K562 (cell line): ENCODE results near the gene ZNF331. TPM values are rescaled to one million over a fixed set of nuclear protein-coding genes. Genes with fewer than 3 reads are reported as not detected.

ENCODE experiments used
- ATAC-seq: fragments of 200-7000 bp; cut with Tn5 transposase; 3 replicates; pipeline ENCODE4 v1.9.1; 2020; ENCODE audit warnings: moderate library complexity
- BruUV-seq: library from RNA; stranded (reverse); fragments of 400-500 nt; replicated peaks from 2 replicates; lab custom pipeline; 2021; lab: Mats Ljungman, UMichigan
- CTCF ChIA-PET: fragments of 300-600 bp; formaldehyde crosslinking; extraction: SDS; loops from one replicate; lab custom pipeline; 2021; ENCODE audit warnings: low intra/inter-chr PET ratio; lab: Yijun Ruan, JAX
- POLR2A ChIA-PET: fragments of 300-600, 350-650 bp; sonication (Branson Sonifier 250); formaldehyde crosslinking; extraction: SDS; loops from one replicate; lab custom pipeline; 2021; ENCODE audit warnings: antibody characterized with exemption, inconsistent platforms; lab: Yijun Ruan, JAX
- DNase-seq, 4 experiments: peaks; one replicate each; pipeline versions ENCODE4 v3.0.0 to v3.0.0-alpha.2; 2011 to 2018; ENCODE audit warnings: low spot score in 3 of 4, mixed read lengths in 3 of 4; ENCODE audit errors: extremely low read depth in 1 of 4
- FAIRE-seq: peaks from 2 replicates; lab custom pipeline; 2011; peaks lifted over from hg19 to GRCh38; lab: Jason Lieb, UNC
- H2AFZ ChIP-seq: 2 replicates; pipeline ENCODE4 v1.6.0; 2011; ENCODE audit warnings: low read depth, low read length, control low read depth, inconsistent platforms
- H3K27ac ChIP-seq: fragments of 200-600 bp; 3 replicates; pipeline ENCODE4 v1.8.0; 2011; ENCODE audit warnings: low read depth, mild to moderate bottlenecking, control low read depth, inconsistent platforms, low read length, moderate library complexity, mixed read lengths; ENCODE audit errors: extremely low read depth
- H3K27me3 ChIP-seq, 2 experiments: fragments of 300-600 bp in 1 of 2; 2 replicates in 1 of 2; 3 replicates in 1 of 2; pipeline versions ENCODE4 v1.6.0 to v1.8.0; 2011; ENCODE audit warnings: inconsistent platforms in 2 of 2, low read length in 2 of 2, mild to moderate bottlenecking in 1 of 2, mixed read lengths in 1 of 2, moderate library complexity in 1 of 2; ENCODE audit not compliant: control insufficient read depth in 2 of 2, insufficient read depth in 2 of 2
- H3K36me3 ChIP-seq: fragments of 300-600 bp; 3 replicates; pipeline ENCODE4 v1.8.0; 2011; ENCODE audit warnings: mild to moderate bottlenecking, low read length, inconsistent platforms; ENCODE audit not compliant: control insufficient read depth, insufficient read depth
- H3K4me1 ChIP-seq, 2 experiments: fragments of 200-600 bp in 1 of 2; replicated peaks in 1 of 2; 2 replicates in 1 of 2; 3 replicates in 1 of 2; pipeline versions ENCODE4 v1.5.1 to v1.8.0; 2011; ENCODE audit warnings: inconsistent platforms in 2 of 2, low read length in 2 of 2, mild to moderate bottlenecking in 1 of 2, mixed read lengths in 1 of 2, moderate library complexity in 1 of 2; ENCODE audit not compliant: control insufficient read depth in 2 of 2, insufficient read depth in 2 of 2
- H3K4me2 ChIP-seq: 2 replicates; pipeline ENCODE4 v1.6.1; 2011; ENCODE audit warnings: low read length, control low read depth, inconsistent platforms, mixed read lengths; ENCODE audit not compliant: insufficient read depth
- H3K4me3 ChIP-seq: fragments of 200-600 bp; sonication (generic), shearing (Covaris generic); 2 replicates; pipeline ENCODE4 v1.5.1; 2016; ENCODE audit warnings: control low read depth, inconsistent platforms
- H3K79me2 ChIP-seq: fragments of 200-600 bp; 3 replicates; pipeline ENCODE4 v1.8.0; 2011; ENCODE audit warnings: low read length, inconsistent platforms; ENCODE audit not compliant: control insufficient read depth, insufficient read depth
- H3K9ac ChIP-seq, 2 experiments: 2 replicates each; pipeline versions ENCODE4 v1.6.0 to v1.6.1; 2011; ENCODE audit warnings: low read depth in 2 of 2, low read length in 2 of 2, control low read depth in 1 of 2, inconsistent platforms in 1 of 2, mild to moderate bottlenecking in 1 of 2, mixed read lengths in 1 of 2; ENCODE audit not compliant: insufficient read depth in 1 of 2
- H3K9me1 ChIP-seq: one replicate; pipeline ENCODE4 v1.6.0; 2011; ENCODE audit warnings: inconsistent platforms, mild to moderate bottlenecking, low read length, moderate library complexity; ENCODE audit not compliant: control insufficient read depth, insufficient read depth
- H3K9me3 ChIP-seq: replicated peaks from 2 replicates; pipeline ENCODE4 v1.5.1; 2011; ENCODE audit warnings: low read depth, low read length, inconsistent platforms; ENCODE audit not compliant: control insufficient read depth, insufficient read depth
- H4K20me1 ChIP-seq: replicated peaks from 2 replicates; pipeline ENCODE4 v1.6.1; 2011; ENCODE audit warnings: low read length, inconsistent platforms, mixed read lengths; ENCODE audit not compliant: control insufficient read depth, insufficient read depth
- CBFA2T3 ChIP-seq: fragments of 450-650 bp; IDR thresholded peaks from 2 replicates; pipeline ENCODE4 v1.6.1; 2017
- FOXJ2 ChIP-seq: fragments of 200-800 bp; sonication (Bioruptor generic); IDR thresholded peaks from 2 replicates; pipeline ENCODE4 v1.6.1; 2016; ENCODE audit warnings: missing genetic modification characterization, missing compliant biosample characterization
- GATA2 ChIP-seq: sonication (generic); formaldehyde crosslinking; IDR thresholded peaks from 2 replicates; pipeline ENCODE4 v1.4.0; 2020; ENCODE audit warnings: mild to moderate bottlenecking, missing genetic modification reagents
- HMGN3 ChIP-seq: IDR thresholded peaks from 2 replicates; pipeline ENCODE4 v1.6.1; 2011; ENCODE audit warnings: borderline replicate concordance, low read depth, mild to moderate bottlenecking, mixed read lengths, low read length; ENCODE audit not compliant: insufficient read length; ENCODE audit errors: extremely low read depth
- KDM1A ChIP-seq, 2 experiments: fragments of 450-650 bp; IDR thresholded peaks; 2 replicates each; pipeline ENCODE4 v1.6.1; 2016; ENCODE audit warnings: mild to moderate bottlenecking in 2 of 2
- NR4A1 ChIP-seq, 2 experiments: fragments of 250-450 bp in 1 of 2; fragments of 450-650 bp in 1 of 2; sonication (Bioruptor Pico) in 1 of 2; IDR thresholded peaks; 2 replicates each; pipeline versions ENCODE4 v1.4.0 to v1.6.1; 2016 to 2020; ENCODE audit warnings: mild to moderate bottlenecking in 2 of 2, missing compliant biosample characterization in 1 of 2, missing genetic modification characterization in 1 of 2, moderate library complexity in 1 of 2
- NUFIP1 ChIP-seq: fragments of 450-650 bp; IDR thresholded peaks from 2 replicates; pipeline ENCODE4 v1.6.1; 2018; ENCODE audit not compliant: partially characterized antibody
- PCBP1 ChIP-seq: fragments of 200-400 bp; formaldehyde crosslinking; IDR thresholded peaks from 2 replicates; pipeline ENCODE4 v1.6.1; 2018; ENCODE audit warnings: mild to moderate bottlenecking, low read depth, low read length; ENCODE audit not compliant: poor library complexity, severe bottlenecking
- PPARD ChIP-seq: fragments of 250-450 bp; sonication (Bioruptor Pico); IDR thresholded peaks from 2 replicates; pipeline ENCODE4 v1.8.0; 2022; ENCODE audit warnings: inconsistent platforms, mild to moderate bottlenecking, moderate library complexity
- RBFOX2 ChIP-seq: fragments of 200-400 bp; formaldehyde crosslinking; IDR thresholded peaks from 2 replicates; pipeline ENCODE4 v1.6.1; 2017; ENCODE audit warnings: low read depth, mild to moderate bottlenecking, low read length, moderate library complexity
- SAFB2 ChIP-seq: fragments of 200-400 bp; formaldehyde crosslinking; IDR thresholded peaks from 2 replicates; pipeline ENCODE4 v1.6.1; 2018; ENCODE audit warnings: borderline replicate concordance, low read length, low read depth, moderate library complexity; ENCODE audit not compliant: severe bottlenecking
- SMC3 ChIP-seq: conservative IDR thresholded peaks from 2 replicates; pipeline ENCODE4 v1.6.1; 2011; ENCODE audit warnings: low read depth, low read length, improper control_type of control experiment; ENCODE audit not compliant: insufficient read depth
- ZC3H4 ChIP-seq: sonication (generic); formaldehyde crosslinking; IDR thresholded peaks from 2 replicates; pipeline ENCODE4 v1.9.0; 2021; ENCODE audit warnings: missing genetic modification reagents, borderline replicate concordance
- ZNF140 ChIP-seq: fragments of 250-450 bp; sonication (Bioruptor Pico); IDR thresholded peaks from 2 replicates; pipeline ENCODE4 v1.8.0; 2021; ENCODE audit warnings: moderate library complexity, mild to moderate bottlenecking, inconsistent platforms
- ZNF324 ChIP-seq: fragments of 250-450 bp; sonication (Bioruptor Pico); IDR thresholded peaks from 2 replicates; pipeline ENCODE4 v1.4.0; 2020; ENCODE audit warnings: mild to moderate bottlenecking
- ZNF347 ChIP-seq: fragments of 450-650 bp; formaldehyde crosslinking; IDR thresholded peaks from 2 replicates; pipeline ENCODE4 v1.4.0; 2020; ENCODE audit warnings: low read depth, mild to moderate bottlenecking, moderate library complexity
- WGBS: fragments of 100-300 bp; shearing (Covaris generic); methylation state at CpG from one replicate; pipeline ENCODE4 v1.1.6; 2016; ENCODE audit warnings: low coverage, mixed read lengths; ENCODE audit not compliant: insufficient coverage; ENCODE audit errors: missing lambda C conversion rate; 5-methylcytosine and 5-hydroxymethylcytosine counted together
- in situ Hi-C: fragments of 300-500 bp; cut with MboI; formaldehyde crosslinking; loops from 4 replicates; pipeline ENCODE4 v1.15.0; 2018; ENCODE audit warnings: inconsistent platforms, mixed read lengths
- intact Hi-C: fragments of 100-400 bp; cut with micrococcal nuclease; formaldehyde crosslinking; loops from 2 replicates; pipeline ENCODE4 v1.14.2; 2022
- polyA plus RNA-seq, 8 experiments: library from polyadenylated mRNA; depleted of rRNA in 4 of 8; stranded (reverse) in 5 of 8; unstranded in 3 of 8; fragments of >200 nt; fragmentation: Nextera tagmentation in 2 of 8; fragmentation: Illumina TruSeq in 1 of 8; extraction: Ambion mirVana in 2 of 8; extraction: Trizol in 1 of 8; gene quantifications; 2 replicates each; pipeline versions ENCODE4 v1.2.1 to v1.2.3, GENCODE V29; 2011 to 2014; ENCODE audit warnings: inconsistent platforms in 1 of 8, missing spikeins in 1 of 8
- total RNA-seq, 7 experiments: library from RNA; depleted of rRNA in 6 of 7; stranded (reverse); fragments of >200 nt in 6 of 7; fragmentation: Illumina TruSeq in 2 of 7; extraction: Trizol in 2 of 7; gene quantifications; 2 replicates each; pipeline versions ENCODE4 v1.2.1 to v1.2.3, GENCODE V29; 2011 to 2021; ENCODE audit warnings: low replicate concordance in 1 of 7
- TF ChIP-seq, protein P1 (sequence below): IDR thresholded peaks from 2 replicates; pipeline ENCODE4 v1.6.1; 2011; ENCODE audit not compliant: insufficient read length; ENCODE audit errors: extremely low read depth
- TF ChIP-seq, protein P2 (sequence below): fragments of 250-450 bp; sonication (Bioruptor Pico); IDR thresholded peaks from 2 replicates; pipeline ENCODE4 v1.5.0; 2022; ENCODE audit warnings: mild to moderate bottlenecking
- TF ChIP-seq, protein P3 (sequence below): fragments of 450-650 bp; IDR thresholded peaks from 2 replicates; pipeline ENCODE4 v1.6.1; 2016; ENCODE audit warnings: antibody characterized with exemption

ZNF331 gene
- total and polyA plus RNA-seq, 9 of the 15 experiments (the other 6 are each of a cell fraction or from before 2014, with no cell fraction given), result 0.23 to 2.7 (median 0.76) TPM

DNA sequence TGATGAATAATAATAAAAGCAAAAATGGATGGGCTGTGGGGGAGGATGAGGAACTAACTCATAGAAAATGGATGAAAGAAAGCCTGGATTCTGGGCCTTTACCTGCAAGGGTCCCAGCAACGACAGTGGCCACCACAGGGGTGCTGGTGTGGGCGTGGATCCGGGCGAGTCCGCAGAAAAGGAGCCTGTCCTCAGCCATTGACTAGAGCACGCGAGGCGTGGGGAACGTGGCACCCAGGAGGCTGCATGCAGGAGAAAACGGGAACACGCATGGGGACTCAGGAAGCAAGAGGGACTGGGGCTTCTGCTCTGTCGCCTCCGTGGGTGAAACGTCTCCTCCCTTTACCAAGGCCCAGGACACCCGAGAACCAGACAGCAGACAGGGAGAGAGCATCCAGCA is 68.1 kb downstream of the ZNF331 start:
- Histone ChIP-seq H3K27ac (no peak overlapping the region), H3K4me3 (no peak overlapping the region), H3K4me2 (no peak overlapping the region), H3K27me3 (peaks cover 7 to 39% of the 10 kb centered on the region in 2 experiments; a peak in 4 of 5 replicates), H2AFZ (no peak overlapping the region), H3K9me1 (no peaks in the 10 kb centered on the region), H3K9ac (no peak overlapping the region), H3K79me2 (no peaks in the 10 kb centered on the region), H3K4me1 (no peaks in the 10 kb centered on the region), H4K20me1 (no peaks in the 10 kb centered on the region), H3K9me3 (no peaks in the 10 kb centered on the region), H3K36me3 (no peaks in the 10 kb centered on the region)
- in situ Hi-C loops (no loop called here), intact Hi-C loops (no loop called here)
- FAIRE-seq, result no peak
- TF ChIP-seq PCBP1 (no peak), GATA2 (CRISPR knock-in tag) (no peak), HMGN3 (no peak), ZC3H4 (CRISPR knock-in tag) (no peak), ZNF324 (CRISPR knock-in tag) (no peak), ZNF347 (no peak), CBFA2T3 (no peak), ZNF140 (CRISPR knock-in tag) (no peak), SMC3 (no peak), NUFIP1 (no peak), SAFB2 (no peak), NR4A1 (CRISPR knock-in tag; IDR thresholded peaks at IDR 0.05) (no peak), NR4A1 (tag; IDR thresholded peaks at IDR 0.05) (no peak), PPARD (CRISPR knock-in tag) (no peak), RBFOX2 (no peak), KDM1A (IDR thresholded peaks at IDR 0.05) (no peak), FOXJ2 (tag) (no peak)
- TF ChIP-seq, protein P1, sequence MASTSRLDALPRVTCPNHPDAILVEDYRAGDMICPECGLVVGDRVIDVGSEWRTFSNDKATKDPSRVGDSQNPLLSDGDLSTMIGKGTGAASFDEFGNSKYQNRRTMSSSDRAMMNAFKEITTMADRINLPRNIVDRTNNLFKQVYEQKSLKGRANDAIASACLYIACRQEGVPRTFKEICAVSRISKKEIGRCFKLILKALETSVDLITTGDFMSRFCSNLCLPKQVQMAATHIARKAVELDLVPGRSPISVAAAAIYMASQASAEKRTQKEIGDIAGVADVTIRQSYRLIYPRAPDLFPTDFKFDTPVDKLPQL, result no peak
- TF ChIP-seq, protein P2, sequence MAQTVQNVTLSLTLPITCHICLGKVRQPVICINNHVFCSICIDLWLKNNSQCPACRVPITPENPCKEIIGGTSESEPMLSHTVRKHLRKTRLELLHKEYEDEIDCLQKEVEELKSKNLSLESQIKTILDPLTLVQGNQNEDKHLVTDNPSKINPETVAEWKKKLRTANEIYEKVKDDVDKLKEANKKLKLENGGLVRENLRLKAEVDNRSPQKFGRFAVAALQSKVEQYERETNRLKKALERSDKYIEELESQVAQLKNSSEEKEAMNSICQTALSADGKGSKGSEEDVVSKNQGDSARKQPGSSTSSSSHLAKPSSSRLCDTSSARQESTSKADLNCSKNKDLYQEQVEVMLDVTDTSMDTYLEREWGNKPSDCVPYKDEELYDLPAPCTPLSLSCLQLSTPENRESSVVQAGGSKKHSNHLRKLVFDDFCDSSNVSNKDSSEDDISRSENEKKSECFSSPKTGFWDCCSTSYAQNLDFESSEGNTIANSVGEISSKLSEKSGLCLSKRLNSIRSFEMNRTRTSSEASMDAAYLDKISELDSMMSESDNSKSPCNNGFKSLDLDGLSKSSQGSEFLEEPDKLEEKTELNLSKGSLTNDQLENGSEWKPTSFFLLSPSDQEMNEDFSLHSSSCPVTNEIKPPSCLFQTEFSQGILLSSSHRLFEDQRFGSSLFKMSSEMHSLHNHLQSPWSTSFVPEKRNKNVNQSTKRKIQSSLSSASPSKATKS, result no peak
- TF ChIP-seq, protein P3, sequence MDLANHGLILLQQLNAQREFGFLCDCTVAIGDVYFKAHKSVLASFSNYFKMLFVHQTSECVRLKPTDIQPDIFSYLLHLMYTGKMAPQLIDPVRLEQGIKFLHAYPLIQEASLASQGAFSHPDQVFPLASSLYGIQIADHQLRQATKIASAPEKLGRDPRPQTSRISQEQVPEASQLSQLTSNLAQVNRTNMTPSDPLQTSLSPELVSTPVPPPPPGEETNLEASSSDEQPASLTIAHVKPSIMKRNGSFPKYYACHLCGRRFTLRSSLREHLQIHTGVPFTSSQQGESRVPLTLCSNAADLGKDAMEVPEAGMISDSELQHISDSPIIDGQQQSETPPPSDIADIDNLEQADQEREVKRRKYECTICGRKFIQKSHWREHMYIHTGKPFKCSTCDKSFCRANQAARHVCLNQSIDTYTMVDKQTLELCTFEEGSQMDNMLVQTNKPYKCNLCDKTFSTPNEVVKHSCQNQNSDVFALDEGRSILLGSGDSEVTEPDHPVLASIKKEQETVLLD, result no peak
- no peak for ATAC-seq
- CTCF ChIA-PET, result no interaction called here
- no peak for DNase-seq
- POLR2A ChIA-PET, result no interaction called here
- no TSS peak for BruUV-seq
- 3% methylated on average over 13 of the region's 15 CpGs for WGBS
